ENCODE data around the gene PLA2G4E. TPM values are rescaled to one million over a fixed set of nuclear protein-coding genes. Genes with fewer than 3 reads are reported as not detected.

Gene PLA2G4E
- total and polyA plus RNA-seq, 9 of the 15 experiments (the other 6 are each of a cell fraction or from before 2014, with no cell fraction given): 0.03 TPM; not detected in 8

GRCh38 chr15:41941644-41942415 is 79.0 kb downstream of the PLA2G4E start:
- no peaks in the 10 kb centered on the region for H3K9me3 ChIP-seq (replicated peaks; ENCODE audit: control insufficient read depth, insufficient read depth, low read depth, low read length)
- no peak for ATAC-seq
- H2AFZ ChIP-seq (ENCODE audit: low read depth, low read length): no peak overlapping the region
- no peaks in the 10 kb centered on the region; a peak in 2 of 5 replicates for H3K4me1 ChIP-seq (replicated peaks in 1 of 2; ENCODE audit: control insufficient read depth in 2 of 2, insufficient read depth in 2 of 2, low read length in 2 of 2)
- DNase-seq (ENCODE audit: extremely low read depth in 1 of 4, low spot score in 3 of 4): no peak
- no peaks in the 10 kb centered on the region for H3K27me3 ChIP-seq (ENCODE audit: control insufficient read depth in 2 of 2, insufficient read depth in 2 of 2, low read length in 2 of 2)
- ChIA-PET CTCF (ENCODE audit: low intra/inter-chr PET ratio) (no interaction called here), POLR2A (interaction anchor here (0.7 to 0.9 kb wide), 4 partner anchors 9 to 14 kb away, joined by 3 to 4 read pairs (median 4); no protein-coding TSS in a partner anchor)
- peaks cover 9% of the 10 kb centered on the region; the same call in 1 of the 3 replicates for H3K36me3 ChIP-seq (ENCODE audit: control insufficient read depth, insufficient read depth, low read length)
- H3K79me2 ChIP-seq (ENCODE audit: control insufficient read depth, insufficient read depth, low read length): no peaks in the 10 kb centered on the region
- 90% methylated on average over 15 of the region's 22 CpGs for WGBS (ENCODE audit: insufficient coverage, low coverage, missing lambda C conversion rate)
- H3K4me3 ChIP-seq: no peak overlapping the region
- peak overlapping the region in 1 of 2 experiments; percentile 0; a peak in 1 of 4 replicates for H3K9ac ChIP-seq (ENCODE audit: insufficient read depth in 1 of 2, low read depth in 2 of 2, low read length in 2 of 2)
- in situ Hi-C loops (cut with MboI) (no loop called here), intact Hi-C loops (cut with micrococcal nuclease) (no loop called here)
- no peaks in the 10 kb centered on the region for H3K9me1 ChIP-seq (ENCODE audit: control insufficient read depth, insufficient read depth, low read length)
- H3K27ac ChIP-seq (ENCODE audit: extremely low read depth, low read depth, low read length): no peak overlapping the region
- H3K4me2 ChIP-seq (ENCODE audit: insufficient read depth, low read length): no peak overlapping the region
- no peak for FAIRE-seq
- no peaks in the 10 kb centered on the region; the same call in none of the 2 replicates for H4K20me1 ChIP-seq (replicated peaks; ENCODE audit: control insufficient read depth, insufficient read depth, low read length)
- BruUV-seq (replicated peaks): no TSS peak
- TF ChIP-seq ZNF766 (CRISPR knock-in tag; conservative IDR thresholded peaks at IDR 0.05) (no peak), SRSF1 (IDR thresholded peaks at IDR 0.05; ENCODE audit: low read depth, low read length) (no peak), ATF1 (CRISPR knock-in tag; IDR thresholded peaks at IDR 0.05) (no peak), ATF1 (tag; IDR thresholded peaks at IDR 0.05) (no peak), ZBTB9 (CRISPR knock-in tag; IDR thresholded peaks at IDR 0.05) (no peak), ZNF57 (CRISPR knock-in tag; IDR thresholded peaks at IDR 0.05) (no peak), HDAC1 (IDR thresholded peaks at IDR 0.05) (no peak), HMG20B (CRISPR knock-in tag; IDR thresholded peaks at IDR 0.05) (no peak), GATA2 (CRISPR knock-in tag; IDR thresholded peaks at IDR 0.05) (no peak), TAF9B (IDR thresholded peaks at IDR 0.05; ENCODE audit: partially characterized antibody) (no peak), CLOCK (CRISPR knock-in tag; IDR thresholded peaks at IDR 0.05; ENCODE audit: borderline replicate concordance) (no peak), ZNF184 (CRISPR knock-in tag; IDR thresholded peaks at IDR 0.05) (no peak), ZNF444 (CRISPR knock-in tag; IDR thresholded peaks at IDR 0.05) (no peak), ZNF175 (CRISPR knock-in tag; IDR thresholded peaks at IDR 0.05; ENCODE audit: low read depth) (no peak), PURB (CRISPR knock-in tag; IDR thresholded peaks at IDR 0.05; ENCODE audit: low read depth) (no peak), ZNF740 (CRISPR knock-in tag; IDR thresholded peaks at IDR 0.05) (no peak), ZNF740 (tag; IDR thresholded peaks at IDR 0.05) (no peak), ZNF445 (CRISPR knock-in tag; IDR thresholded peaks at IDR 0.05; ENCODE audit: low read depth) (no peak), ZNF707 (CRISPR knock-in tag; conservative IDR thresholded peaks at IDR 0.05) (no peak)
